Skin of body (tissue), 2 donors: ENCODE data around the gene STYK1. TPM values are rescaled to one million over a fixed set of nuclear protein-coding genes. Genes with fewer than 3 reads are reported as not detected.

Experiments used
- DNase-seq: peaks from one replicate; lab custom pipeline; 2025; lab: John Stamatoyannopoulos, UW
- total RNA-seq: library from RNA; depleted of rRNA; stranded (reverse); fragments of >200 nt; gene quantifications from one replicate; pipeline ENCODE4 v1.2.3, GENCODE V29; 2014

The STYK1 gene
- total RNA-seq, 1 donor from 2014 or later, result 0.39 TPM

- DNase-seq, result no peak
Measured at GRCh38 chr12:10571141-10571540, 102.7 kb downstream of the STYK1 start.

Other genes with a start within 250 kb of the STYK1 start
- gene KLRC2, start 238.0 kb downstream of the STYK1 start, total RNA-seq, result not detected
- gene KLRC1, start 220.7 kb downstream of the STYK1 start, total RNA-seq, result 0.99 TPM
- gene EIF2S3B, start 168.2 kb downstream of the STYK1 start, total RNA-seq, result 0.99 TPM
- gene MAGOHB, start 60.4 kb downstream of the STYK1 start, total RNA-seq, result 27.0 TPM
- 162 TPM for gene YBX3, start 49.3 kb upstream of the STYK1 start, total RNA-seq
- gene TAS2R7, start 128.6 kb upstream of the STYK1 start, total RNA-seq, result not detected
- gene TAS2R8, start 133.2 kb upstream of the STYK1 start, total RNA-seq, result not detected
- not detected for gene TAS2R9, start 136.1 kb upstream of the STYK1 start, total RNA-seq
- 1.7 TPM for gene TAS2R10, start 152.3 kb upstream of the STYK1 start, total RNA-seq
- gene PRR4, start 175.4 kb upstream of the STYK1 start, total RNA-seq, result 1.6 TPM
- gene PRH1, start 210.2 kb upstream of the STYK1 start, total RNA-seq, result 46.6 TPM
- 6.2 TPM for gene TAS2R13, start 235.5 kb upstream of the STYK1 start, total RNA-seq